Measurements from ENCODE around the gene ECEL1. TPM values are rescaled to one million over a fixed set of nuclear protein-coding genes. Genes with fewer than 3 reads are reported as not detected.
"Not testable (repeated sequence)": the region's sequence is repeated elsewhere in the genome, so short reads cannot be mapped to it uniquely, and the experiment has no call there.

Gene ECEL1
- total and polyA plus RNA-seq, 2 experiments from 2014 or later: 6.7 to 17.5 TPM

DNA sequence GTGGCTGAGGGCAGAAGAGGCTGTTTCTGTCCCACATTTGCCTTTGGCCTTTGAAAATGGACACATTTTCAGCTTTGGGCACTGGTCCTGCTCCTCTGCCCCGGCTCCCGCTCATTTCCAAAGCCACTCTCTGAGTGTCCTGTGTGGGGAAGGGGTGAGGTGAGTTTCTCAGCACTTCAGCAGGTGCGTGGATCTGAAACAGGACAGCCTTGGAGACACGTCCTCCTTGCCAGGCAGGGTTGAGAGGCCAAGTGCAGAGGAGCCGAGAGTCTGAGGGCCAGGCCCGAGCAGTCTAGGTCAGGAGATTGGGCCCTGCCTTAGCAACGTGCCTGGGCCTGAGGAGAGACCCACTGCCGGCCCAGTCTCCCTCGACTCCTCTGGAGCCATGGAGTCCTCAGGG is 53.5 kb downstream of the ECEL1 start:
- Histone ChIP-seq H3K4me1 (ENCODE audit: insufficient read depth) (no peaks in the 10 kb centered on the region), H3K79me2 (replicated peaks; ENCODE audit: insufficient read depth) (no peaks in the 10 kb centered on the region), H4K20me1 (replicated peaks; ENCODE audit: insufficient read depth) (no peaks in the 10 kb centered on the region), H3K4me2 (no peak overlapping the region), H2AFZ (no peak overlapping the region), H3K27me3 (ENCODE audit: insufficient read depth) (no peaks in the 10 kb centered on the region), H3K4me3 (no peak overlapping the region), H3K36me3 (ENCODE audit: insufficient read depth) (no peaks in the 10 kb centered on the region), H3K9me2 (ENCODE audit: insufficient read depth) (no peaks in the 10 kb centered on the region), H3K27ac (ENCODE audit: low read depth) (no peak overlapping the region), H3F3A (replicated peaks; ENCODE audit: low read depth) (no peaks in the 10 kb centered on the region)
- H3K27ac Mint-ChIP-seq: no peak overlapping the region
- no peaks in the 10 kb centered on the region for H3K9me3 Mint-ChIP-seq
- DNase-seq (ENCODE audit: low spot score) (no peak), ATAC-seq (no peak)
- no peak overlapping the region for H3K4me3 Mint-ChIP-seq
- no peaks in the 10 kb centered on the region for H3K36me3 Mint-ChIP-seq (ENCODE audit: low read depth)
- H3K27me3 Mint-ChIP-seq (ENCODE audit: insufficient read depth, low read depth, poor library complexity): peaks cover 16% of the 10 kb centered on the region
- H3K4me1 Mint-ChIP-seq: peaks cover 3% of the 10 kb centered on the region; the same call in 1 of the 3 replicates
- TF ChIP-seq ZNF331 (CRISPR knock-in tag; IDR thresholded peaks at IDR 0.05; ENCODE audit: low read depth): no peak
- TF ChIP-seq, protein P1, sequence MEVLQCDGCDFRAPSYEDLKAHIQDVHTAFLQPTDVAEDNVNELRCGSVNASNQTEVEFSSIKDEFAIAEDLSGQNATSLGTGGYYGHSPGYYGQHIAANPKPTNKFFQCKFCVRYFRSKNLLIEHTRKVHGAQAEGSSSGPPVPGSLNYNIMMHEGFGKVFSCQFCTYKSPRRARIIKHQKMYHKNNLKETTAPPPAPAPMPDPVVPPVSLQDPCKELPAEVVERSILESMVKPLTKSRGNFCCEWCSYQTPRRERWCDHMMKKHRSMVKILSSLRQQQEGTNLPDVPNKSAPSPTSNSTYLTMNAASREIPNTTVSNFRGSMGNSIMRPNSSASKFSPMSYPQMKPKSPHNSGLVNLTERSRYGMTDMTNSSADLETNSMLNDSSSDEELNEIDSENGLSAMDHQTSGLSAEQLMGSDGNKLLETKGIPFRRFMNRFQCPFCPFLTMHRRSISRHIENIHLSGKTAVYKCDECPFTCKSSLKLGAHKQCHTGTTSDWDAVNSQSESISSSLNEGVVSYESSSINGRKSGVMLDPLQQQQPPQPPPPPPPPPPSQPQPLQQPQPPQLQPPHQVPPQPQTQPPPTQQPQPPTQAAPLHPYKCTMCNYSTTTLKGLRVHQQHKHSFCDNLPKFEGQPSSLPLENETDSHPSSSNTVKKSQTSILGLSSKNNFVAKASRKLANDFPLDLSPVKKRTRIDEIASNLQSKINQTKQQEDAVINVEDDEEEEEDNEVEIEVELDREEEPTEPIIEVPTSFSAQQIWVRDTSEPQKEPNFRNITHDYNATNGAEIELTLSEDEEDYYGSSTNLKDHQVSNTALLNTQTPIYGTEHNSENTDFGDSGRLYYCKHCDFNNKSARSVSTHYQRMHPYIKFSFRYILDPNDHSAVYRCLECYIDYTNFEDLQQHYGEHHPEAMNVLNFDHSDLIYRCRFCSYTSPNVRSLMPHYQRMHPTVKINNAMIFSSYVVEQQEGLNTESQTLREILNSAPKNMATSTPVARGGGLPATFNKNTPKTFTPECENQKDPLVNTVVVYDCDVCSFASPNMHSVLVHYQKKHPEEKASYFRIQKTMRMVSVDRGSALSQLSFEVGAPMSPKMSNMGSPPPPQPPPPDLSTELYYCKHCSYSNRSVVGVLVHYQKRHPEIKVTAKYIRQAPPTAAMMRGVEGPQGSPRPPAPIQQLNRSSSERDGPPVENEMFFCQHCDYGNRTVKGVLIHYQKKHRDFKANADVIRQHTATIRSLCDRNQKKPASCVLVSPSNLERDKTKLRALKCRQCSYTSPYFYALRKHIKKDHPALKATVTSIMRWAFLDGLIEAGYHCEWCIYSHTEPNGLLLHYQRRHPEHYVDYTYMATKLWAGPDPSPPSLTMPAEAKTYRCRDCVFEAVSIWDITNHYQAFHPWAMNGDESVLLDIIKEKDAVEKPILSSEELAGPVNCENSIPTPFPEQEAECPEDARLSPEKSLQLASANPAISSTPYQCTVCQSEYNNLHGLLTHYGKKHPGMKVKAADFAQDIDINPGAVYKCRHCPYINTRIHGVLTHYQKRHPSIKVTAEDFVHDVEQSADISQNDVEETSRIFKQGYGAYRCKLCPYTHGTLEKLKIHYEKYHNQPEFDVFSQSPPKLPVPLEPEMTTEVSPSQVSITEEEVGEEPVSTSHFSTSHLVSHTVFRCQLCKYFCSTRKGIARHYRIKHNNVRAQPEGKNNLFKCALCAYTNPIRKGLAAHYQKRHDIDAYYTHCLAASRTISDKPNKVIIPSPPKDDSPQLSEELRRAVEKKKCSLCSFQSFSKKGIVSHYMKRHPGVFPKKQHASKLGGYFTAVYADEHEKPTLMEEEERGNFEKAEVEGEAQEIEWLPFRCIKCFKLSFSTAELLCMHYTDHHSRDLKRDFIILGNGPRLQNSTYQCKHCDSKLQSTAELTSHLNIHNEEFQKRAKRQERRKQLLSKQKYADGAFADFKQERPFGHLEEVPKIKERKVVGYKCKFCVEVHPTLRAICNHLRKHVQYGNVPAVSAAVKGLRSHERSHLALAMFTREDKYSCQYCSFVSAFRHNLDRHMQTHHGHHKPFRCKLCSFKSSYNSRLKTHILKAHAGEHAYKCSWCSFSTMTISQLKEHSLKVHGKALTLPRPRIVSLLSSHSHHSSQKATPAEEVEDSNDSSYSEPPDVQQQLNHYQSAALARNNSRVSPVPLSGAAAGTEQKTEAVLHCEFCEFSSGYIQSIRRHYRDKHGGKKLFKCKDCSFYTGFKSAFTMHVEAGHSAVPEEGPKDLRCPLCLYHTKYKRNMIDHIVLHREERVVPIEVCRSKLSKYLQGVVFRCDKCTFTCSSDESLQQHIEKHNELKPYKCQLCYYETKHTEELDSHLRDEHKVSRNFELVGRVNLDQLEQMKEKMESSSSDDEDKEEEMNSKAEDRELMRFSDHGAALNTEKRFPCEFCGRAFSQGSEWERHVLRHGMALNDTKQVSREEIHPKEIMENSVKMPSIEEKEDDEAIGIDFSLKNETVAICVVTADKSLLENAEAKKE (CRISPR knock-in tag; IDR thresholded peaks at IDR 0.05): no peak
- TF ChIP-seq POLR2AphosphoS5 (IDR thresholded peaks at IDR 0.05; ENCODE audit: low read depth): no peak
- TF ChIP-seq, protein P2, sequence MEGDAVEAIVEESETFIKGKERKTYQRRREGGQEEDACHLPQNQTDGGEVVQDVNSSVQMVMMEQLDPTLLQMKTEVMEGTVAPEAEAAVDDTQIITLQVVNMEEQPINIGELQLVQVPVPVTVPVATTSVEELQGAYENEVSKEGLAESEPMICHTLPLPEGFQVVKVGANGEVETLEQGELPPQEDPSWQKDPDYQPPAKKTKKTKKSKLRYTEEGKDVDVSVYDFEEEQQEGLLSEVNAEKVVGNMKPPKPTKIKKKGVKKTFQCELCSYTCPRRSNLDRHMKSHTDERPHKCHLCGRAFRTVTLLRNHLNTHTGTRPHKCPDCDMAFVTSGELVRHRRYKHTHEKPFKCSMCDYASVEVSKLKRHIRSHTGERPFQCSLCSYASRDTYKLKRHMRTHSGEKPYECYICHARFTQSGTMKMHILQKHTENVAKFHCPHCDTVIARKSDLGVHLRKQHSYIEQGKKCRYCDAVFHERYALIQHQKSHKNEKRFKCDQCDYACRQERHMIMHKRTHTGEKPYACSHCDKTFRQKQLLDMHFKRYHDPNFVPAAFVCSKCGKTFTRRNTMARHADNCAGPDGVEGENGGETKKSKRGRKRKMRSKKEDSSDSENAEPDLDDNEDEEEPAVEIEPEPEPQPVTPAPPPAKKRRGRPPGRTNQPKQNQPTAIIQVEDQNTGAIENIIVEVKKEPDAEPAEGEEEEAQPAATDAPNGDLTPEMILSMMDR (conservative IDR thresholded peaks at IDR 0.05; ENCODE audit: low read depth in 2 of 2): no peak
- TF ChIP-seq CREB1 (CRISPR knock-in tag; IDR thresholded peaks at IDR 0.05; ENCODE audit: low read depth): no peak
- TF ChIP-seq, protein P3, sequence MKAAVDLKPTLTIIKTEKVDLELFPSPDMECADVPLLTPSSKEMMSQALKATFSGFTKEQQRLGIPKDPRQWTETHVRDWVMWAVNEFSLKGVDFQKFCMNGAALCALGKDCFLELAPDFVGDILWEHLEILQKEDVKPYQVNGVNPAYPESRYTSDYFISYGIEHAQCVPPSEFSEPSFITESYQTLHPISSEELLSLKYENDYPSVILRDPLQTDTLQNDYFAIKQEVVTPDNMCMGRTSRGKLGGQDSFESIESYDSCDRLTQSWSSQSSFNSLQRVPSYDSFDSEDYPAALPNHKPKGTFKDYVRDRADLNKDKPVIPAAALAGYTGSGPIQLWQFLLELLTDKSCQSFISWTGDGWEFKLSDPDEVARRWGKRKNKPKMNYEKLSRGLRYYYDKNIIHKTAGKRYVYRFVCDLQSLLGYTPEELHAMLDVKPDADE (IDR thresholded peaks at IDR 0.05): no peak
- no peak for TF ChIP-seq EZH2 (IDR thresholded peaks at IDR 0.05; ENCODE audit: low read depth, unreplicated experiment)
- TF ChIP-seq NANOG (IDR thresholded peaks at IDR 0.05; ENCODE audit: borderline replicate concordance): no peak
- TF ChIP-seq STAT1 (IDR thresholded peaks at IDR 0.05; ENCODE audit: unreplicated experiment): no peak

DNA sequence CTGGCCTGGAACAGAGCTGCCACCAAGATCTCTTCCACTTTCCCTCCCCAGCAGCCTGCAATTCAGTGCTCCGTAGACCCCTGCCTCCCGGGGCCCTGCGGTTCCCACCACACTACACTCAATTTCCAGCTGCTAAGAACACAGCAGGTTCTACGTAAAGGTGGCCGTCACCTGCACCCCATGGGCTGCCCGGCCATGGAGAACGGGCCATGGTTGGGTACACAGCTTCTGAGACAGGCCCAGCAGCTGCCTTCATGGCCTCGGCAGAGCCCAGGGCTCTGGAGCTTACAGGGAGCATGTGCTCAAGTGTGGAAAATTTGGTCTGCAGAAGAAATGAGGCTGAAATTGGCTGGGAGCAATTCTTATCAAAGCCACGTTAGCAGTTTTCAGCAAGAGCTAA is 54.0 kb downstream of the ECEL1 start:
- not testable (repeated sequence) for H3K79me2 ChIP-seq (replicated peaks; ENCODE audit: insufficient read depth); H3K4me1 Mint-ChIP-seq; H2AFZ ChIP-seq; H3K4me3 Mint-ChIP-seq; H3K4me1 ChIP-seq (ENCODE audit: insufficient read depth); H3K27ac ChIP-seq (ENCODE audit: low read depth); H3K4me3 ChIP-seq; H3K27me3 ChIP-seq (ENCODE audit: insufficient read depth); H3F3A ChIP-seq (replicated peaks; ENCODE audit: low read depth); H3K4me2 ChIP-seq; H3K36me3 ChIP-seq (ENCODE audit: insufficient read depth); H4K20me1 ChIP-seq (replicated peaks; ENCODE audit: insufficient read depth); H3K9me2 ChIP-seq (ENCODE audit: insufficient read depth); H3K9me3 Mint-ChIP-seq; H3K36me3 Mint-ChIP-seq (ENCODE audit: low read depth); H3K27ac Mint-ChIP-seq; ATAC-seq; DNase-seq (ENCODE audit: low spot score)
- H3K27me3 Mint-ChIP-seq (ENCODE audit: insufficient read depth, low read depth, poor library complexity): peaks cover 17% of the 10 kb centered on the region
